Measurements from ENCODE around the gene TMEM255A.

DNA sequence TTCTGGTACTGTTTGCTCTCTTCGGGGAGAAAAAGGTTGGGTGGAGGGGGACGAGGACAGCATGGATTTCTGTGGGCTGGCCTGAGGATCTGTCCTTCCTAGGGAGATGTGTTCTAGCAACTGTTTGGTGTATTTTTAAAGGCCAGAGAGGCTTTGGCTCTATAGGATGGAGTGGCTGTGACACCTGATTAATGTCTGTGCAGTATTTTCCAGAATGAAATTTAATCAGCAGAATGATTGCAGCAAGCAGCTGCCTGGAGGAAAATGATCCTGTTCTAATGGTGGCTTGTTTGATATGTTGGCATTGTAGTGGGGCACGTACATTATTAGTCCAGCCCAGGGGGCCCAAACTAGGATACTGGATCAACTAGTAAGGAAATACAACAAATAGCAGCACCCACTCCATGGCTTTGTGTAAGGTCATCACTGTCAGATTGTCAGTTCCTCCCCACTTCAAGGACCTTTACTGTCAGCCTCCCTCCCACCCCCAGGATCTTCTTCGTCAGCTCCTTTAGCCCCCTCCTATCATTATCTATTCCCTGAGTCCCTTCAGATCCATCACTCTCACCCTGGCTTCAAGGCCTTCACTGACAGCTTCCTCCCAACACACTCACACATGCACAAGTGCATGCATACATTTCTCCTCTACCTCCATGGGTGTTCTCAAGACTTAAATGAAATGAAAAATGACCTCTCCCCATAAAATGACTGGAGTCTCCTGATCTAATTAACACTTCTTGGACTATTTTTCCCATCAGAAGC lies 10.4 kb upstream of the TMEM255A start:
- TF ChIP-seq, protein P1, sequence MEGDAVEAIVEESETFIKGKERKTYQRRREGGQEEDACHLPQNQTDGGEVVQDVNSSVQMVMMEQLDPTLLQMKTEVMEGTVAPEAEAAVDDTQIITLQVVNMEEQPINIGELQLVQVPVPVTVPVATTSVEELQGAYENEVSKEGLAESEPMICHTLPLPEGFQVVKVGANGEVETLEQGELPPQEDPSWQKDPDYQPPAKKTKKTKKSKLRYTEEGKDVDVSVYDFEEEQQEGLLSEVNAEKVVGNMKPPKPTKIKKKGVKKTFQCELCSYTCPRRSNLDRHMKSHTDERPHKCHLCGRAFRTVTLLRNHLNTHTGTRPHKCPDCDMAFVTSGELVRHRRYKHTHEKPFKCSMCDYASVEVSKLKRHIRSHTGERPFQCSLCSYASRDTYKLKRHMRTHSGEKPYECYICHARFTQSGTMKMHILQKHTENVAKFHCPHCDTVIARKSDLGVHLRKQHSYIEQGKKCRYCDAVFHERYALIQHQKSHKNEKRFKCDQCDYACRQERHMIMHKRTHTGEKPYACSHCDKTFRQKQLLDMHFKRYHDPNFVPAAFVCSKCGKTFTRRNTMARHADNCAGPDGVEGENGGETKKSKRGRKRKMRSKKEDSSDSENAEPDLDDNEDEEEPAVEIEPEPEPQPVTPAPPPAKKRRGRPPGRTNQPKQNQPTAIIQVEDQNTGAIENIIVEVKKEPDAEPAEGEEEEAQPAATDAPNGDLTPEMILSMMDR (IDR thresholded peaks at IDR 0.05): no peak
- TF ChIP-seq POLR2AphosphoS5 (IDR thresholded peaks at IDR 0.05; ENCODE audit: low read depth, low read length) (no peak), TAF1 (IDR thresholded peaks at IDR 0.05; ENCODE audit: borderline replicate concordance, low read depth, low read length) (no peak), RXRA (IDR thresholded peaks at IDR 0.05; ENCODE audit: borderline replicate concordance, low read depth) (no peak), GABPA (IDR thresholded peaks at IDR 0.05; ENCODE audit: low read depth) (no peak), SIN3A (IDR thresholded peaks at IDR 0.05; ENCODE audit: borderline replicate concordance, low read depth, low read length) (no peak), TCF12 (IDR thresholded peaks at IDR 0.05) (no peak), REST (IDR thresholded peaks at IDR 0.05; ENCODE audit: low read depth, low read length) (no peak)
- TF ChIP-seq, protein P2, sequence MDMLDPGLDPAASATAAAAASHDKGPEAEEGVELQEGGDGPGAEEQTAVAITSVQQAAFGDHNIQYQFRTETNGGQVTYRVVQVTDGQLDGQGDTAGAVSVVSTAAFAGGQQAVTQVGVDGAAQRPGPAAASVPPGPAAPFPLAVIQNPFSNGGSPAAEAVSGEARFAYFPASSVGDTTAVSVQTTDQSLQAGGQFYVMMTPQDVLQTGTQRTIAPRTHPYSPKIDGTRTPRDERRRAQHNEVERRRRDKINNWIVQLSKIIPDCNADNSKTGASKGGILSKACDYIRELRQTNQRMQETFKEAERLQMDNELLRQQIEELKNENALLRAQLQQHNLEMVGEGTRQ (IDR thresholded peaks at IDR 0.05; ENCODE audit: borderline replicate concordance, low read depth, low read length): no peak
